ENCODE data around the gene CYSTM1. TPM values are rescaled to one million over a fixed set of nuclear protein-coding genes. Genes with fewer than 3 reads are reported as not detected.

The CYSTM1 gene
- total RNA-seq, 4 donors from 2014 or later = 88.9 to 115 (median 106) TPM

DNA sequence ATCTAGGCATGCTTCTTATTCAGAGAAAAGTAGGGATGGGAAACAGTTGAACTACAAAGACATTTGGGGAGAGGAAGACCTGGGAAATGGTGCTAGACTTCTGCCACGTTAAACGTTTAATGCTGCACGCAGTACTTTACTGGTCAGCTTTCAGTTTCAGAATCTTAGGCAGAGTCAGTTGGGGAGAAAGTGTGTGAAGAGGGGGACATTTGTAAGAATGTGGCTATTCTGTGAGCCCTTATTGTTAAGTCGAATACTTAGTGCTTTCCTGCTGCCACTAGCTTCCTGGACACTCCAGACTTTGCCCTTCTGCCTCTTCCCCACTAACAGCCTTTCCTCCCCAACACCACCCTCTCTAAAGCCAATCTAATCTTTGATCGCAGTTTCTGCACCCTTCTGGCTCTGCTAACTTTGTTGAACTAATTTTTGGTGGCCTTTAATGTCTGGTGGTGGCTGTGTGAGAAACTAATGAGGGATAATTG lies 6.1 kb downstream of the CYSTM1 start:
- TF ChIP-seq, protein P1, sequence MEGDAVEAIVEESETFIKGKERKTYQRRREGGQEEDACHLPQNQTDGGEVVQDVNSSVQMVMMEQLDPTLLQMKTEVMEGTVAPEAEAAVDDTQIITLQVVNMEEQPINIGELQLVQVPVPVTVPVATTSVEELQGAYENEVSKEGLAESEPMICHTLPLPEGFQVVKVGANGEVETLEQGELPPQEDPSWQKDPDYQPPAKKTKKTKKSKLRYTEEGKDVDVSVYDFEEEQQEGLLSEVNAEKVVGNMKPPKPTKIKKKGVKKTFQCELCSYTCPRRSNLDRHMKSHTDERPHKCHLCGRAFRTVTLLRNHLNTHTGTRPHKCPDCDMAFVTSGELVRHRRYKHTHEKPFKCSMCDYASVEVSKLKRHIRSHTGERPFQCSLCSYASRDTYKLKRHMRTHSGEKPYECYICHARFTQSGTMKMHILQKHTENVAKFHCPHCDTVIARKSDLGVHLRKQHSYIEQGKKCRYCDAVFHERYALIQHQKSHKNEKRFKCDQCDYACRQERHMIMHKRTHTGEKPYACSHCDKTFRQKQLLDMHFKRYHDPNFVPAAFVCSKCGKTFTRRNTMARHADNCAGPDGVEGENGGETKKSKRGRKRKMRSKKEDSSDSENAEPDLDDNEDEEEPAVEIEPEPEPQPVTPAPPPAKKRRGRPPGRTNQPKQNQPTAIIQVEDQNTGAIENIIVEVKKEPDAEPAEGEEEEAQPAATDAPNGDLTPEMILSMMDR (IDR thresholded peaks at IDR 0.05; ENCODE audit: low read depth) = no peak

DNA sequence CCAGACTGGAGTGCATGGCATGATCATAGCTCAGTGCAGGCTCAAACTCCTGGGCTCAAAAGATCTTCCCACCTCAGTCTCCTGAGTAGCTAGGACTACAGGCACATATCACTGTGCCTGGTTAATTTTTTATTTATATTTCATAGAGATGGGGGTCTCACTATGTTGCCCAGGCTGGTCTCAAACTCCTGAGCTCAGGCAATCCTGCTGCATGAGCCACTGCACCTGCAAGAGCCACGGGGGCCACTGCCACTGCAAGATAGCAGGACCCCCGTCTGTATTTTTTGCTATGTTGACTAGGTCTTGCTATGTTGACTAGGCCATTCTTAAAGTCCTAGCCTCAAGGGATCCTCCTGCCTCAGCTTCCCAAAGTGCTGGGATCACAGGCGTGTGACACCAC lies 6.5 kb downstream of the CYSTM1 start:
- TF ChIP-seq, protein P1 (IDR thresholded peaks at IDR 0.05; ENCODE audit: low read depth) = no peak

DNA sequence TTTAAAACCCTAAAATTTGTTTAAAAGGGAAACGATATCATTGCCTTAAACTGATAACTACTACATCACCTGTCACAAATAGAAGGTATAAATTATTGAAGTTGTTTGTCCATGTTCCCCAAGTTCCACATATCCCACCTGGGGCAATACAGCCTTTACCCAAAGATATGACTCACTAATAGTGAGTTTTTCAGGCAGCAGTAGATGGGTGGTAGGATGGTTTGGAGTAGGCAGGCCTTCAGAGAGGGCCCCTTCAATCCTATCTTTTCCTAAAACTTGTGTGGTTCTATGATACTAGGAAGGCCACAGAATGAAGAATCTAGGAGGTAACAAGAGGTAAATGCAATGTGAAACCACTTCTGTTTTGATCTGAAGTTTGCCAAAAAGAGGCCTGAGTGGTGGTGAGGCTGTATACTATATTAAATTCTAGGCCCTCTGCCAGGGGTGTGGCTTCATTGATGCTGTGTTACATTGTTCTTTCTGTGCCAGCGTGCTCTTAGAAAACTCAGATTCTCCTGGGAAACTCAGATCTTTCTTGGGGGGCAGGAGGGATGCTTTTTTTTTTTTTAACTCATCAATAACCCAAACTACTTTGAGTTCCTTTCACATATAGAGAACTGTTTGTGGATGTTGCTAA lies 7.2 kb downstream of the CYSTM1 start:
- TF ChIP-seq, protein P1 (IDR thresholded peaks at IDR 0.05; ENCODE audit: low read depth) = no peak

DNA sequence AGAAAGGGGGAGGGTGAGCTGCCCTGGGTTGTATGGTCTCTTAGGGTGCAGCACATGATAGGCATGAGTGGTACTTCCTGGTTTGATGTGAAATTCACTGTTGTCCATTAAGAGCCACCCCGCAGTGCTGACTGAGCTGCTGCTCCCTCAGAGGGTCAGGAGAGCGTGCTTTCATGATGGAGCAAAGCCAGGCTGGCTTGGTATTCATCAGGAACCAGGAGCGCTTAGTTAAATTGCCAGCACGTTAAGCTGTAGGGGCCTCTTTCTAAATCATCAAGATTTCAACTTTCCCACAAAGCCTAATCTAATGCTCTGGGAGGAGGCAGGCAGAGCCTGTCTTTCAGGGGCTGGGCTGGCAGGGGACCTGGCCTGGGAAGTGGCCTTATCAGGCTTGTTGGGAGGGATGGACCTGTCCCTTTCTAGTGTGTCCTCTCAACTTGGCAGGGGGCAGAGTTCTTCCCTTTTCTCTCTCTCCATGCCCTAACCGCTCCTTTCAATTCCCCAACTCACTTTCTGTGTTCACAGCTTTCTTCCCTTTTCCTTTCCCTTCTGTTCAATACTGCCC lies 7.9 kb downstream of the CYSTM1 start:
- TF ChIP-seq, protein P1 (IDR thresholded peaks at IDR 0.05; ENCODE audit: low read depth) = no peak

DNA sequence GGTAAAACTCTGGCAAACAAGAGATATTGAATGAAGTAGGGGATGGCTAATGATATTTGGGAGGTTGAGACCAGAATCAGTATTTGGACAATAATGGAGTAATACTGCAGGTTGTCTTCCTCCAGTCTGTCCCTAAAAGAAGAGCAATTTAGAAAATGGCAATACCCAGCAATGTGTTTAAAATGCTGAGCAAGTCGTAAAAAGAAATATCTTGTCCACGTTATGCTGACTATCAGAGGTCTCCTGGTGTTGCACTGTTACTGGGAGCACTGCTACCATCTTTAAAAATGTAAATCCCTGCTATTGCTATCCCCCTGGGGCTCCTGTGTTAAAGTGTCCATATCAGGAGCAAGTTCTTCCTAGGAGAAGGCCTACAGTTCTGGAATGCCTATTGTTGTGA lies 10.4 kb downstream of the CYSTM1 start:
- TF ChIP-seq, protein P1 (IDR thresholded peaks at IDR 0.05; ENCODE audit: low read depth) = no peak

DNA sequence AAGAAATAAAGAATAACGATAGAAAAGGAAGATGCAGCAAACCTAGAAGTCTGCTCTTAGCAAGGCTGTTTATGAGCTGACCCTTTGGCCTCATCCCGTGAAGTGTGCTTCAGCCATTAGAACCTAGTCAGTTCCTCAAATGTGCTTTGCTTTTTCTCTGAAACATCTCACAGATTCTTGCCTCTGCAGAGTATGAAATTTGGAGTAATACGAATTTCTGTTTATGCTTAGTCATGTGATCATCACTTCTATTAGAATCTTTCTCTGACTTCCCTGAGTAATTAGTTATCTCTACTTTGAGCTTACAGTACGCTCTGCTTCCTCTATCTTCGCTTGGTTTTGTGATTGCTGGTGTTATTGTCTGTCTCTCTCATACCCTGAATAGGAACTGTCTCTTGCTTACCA lies 11.3 kb downstream of the CYSTM1 start:
- TF ChIP-seq, protein P1 (IDR thresholded peaks at IDR 0.05; ENCODE audit: low read depth) = no peak

DNA sequence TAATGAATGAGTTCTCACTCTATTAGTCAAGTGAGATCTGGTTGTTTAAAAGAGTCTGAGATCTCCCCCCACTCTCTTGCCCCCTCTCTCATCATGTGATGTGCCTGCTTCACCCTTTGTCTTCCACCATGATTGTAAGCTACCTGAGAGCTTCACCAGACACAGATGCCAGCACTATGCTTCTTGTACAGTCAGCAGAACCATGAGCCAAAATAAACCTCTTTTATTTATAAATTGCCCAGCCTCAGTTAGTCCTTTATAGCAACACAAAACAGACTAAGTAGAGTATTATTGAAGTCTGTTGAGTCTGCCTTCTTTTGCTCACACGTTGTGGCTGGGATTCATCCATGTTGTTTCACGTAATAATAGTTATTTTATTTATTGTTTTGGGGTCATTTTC lies 14.3 kb downstream of the CYSTM1 start:
- TF ChIP-seq, protein P1 (IDR thresholded peaks at IDR 0.05; ENCODE audit: low read depth) = no peak
